MM.1S (cell line): ENCODE results near the gene SYT2.

ENCODE experiments used
- DNase-seq: peaks from one replicate; pipeline ENCODE4 v3.0.0-alpha.2; 2015
- H2AFZ ChIP-seq: fragments of 300-600 bp; sonication (generic); 2 replicates; pipeline ENCODE4 v1.6.0; 2016; ENCODE audit warnings: antibody characterized with exemption, low read length
- H3F3A ChIP-seq: fragments of 300-600 bp; sonication (generic); 2 replicates; pipeline ENCODE4 v1.6.1; 2016; ENCODE audit warnings: mild to moderate bottlenecking, antibody characterized with exemption, low read length, moderate library complexity, mixed read lengths; ENCODE audit not compliant: insufficient read depth
- H3K27ac ChIP-seq: fragments of 300-600 bp; sonication (generic); 2 replicates; pipeline ENCODE4 v1.5.1; 2016; ENCODE audit warnings: mild to moderate bottlenecking, low read length
- H3K27me3 ChIP-seq: fragments of 300-600 bp; sonication (generic); replicated peaks from 2 replicates; pipeline ENCODE4 v1.6.0; 2016; ENCODE audit warnings: low read length; ENCODE audit not compliant: insufficient read depth
- H3K36me3 ChIP-seq: fragments of 300-600 bp; sonication (generic); replicated peaks from 2 replicates; pipeline ENCODE4 v1.6.1; 2016; ENCODE audit warnings: mild to moderate bottlenecking, low read length, mixed read lengths; ENCODE audit not compliant: insufficient read depth
- H3K4me1 ChIP-seq: fragments of 300-600 bp; sonication (generic); 2 replicates; pipeline ENCODE4 v1.6.1; 2016; ENCODE audit warnings: low read length, mixed read lengths
- H3K4me2 ChIP-seq: fragments of 300-600 bp; sonication (generic); 2 replicates; pipeline ENCODE4 v1.6.0; 2016; ENCODE audit warnings: low read depth, low read length
- H3K4me3 ChIP-seq: fragments of 300-600 bp; sonication (generic); 2 replicates; pipeline ENCODE4 v1.5.1; 2016; ENCODE audit warnings: low read length, mixed read lengths
- H3K79me2 ChIP-seq: fragments of 300-600 bp; sonication (generic); 2 replicates; pipeline ENCODE4 v1.6.1; 2016; ENCODE audit warnings: mixed run types, low read length, mixed read lengths
- H3K9ac ChIP-seq: fragments of 300-600 bp; sonication (generic); 2 replicates; pipeline ENCODE4 v1.6.1; 2016; ENCODE audit warnings: low read length, mixed read lengths
- H3K9me2 ChIP-seq: fragments of 300-600 bp; sonication (generic); replicated peaks from 2 replicates; pipeline ENCODE4 v1.6.1; 2016; ENCODE audit warnings: mild to moderate bottlenecking, low read length, mixed read lengths; ENCODE audit not compliant: insufficient read depth
- H3K9me3 ChIP-seq: fragments of 300-600 bp; sonication (generic); replicated peaks from 2 replicates; pipeline ENCODE4 v1.6.1; 2016; ENCODE audit warnings: mild to moderate bottlenecking, low read length, mixed read lengths; ENCODE audit not compliant: insufficient read depth
- H4K20me1 ChIP-seq: fragments of 300-600 bp; sonication (generic); 2 replicates; pipeline ENCODE4 v1.6.1; 2016; ENCODE audit warnings: mild to moderate bottlenecking, low read length, moderate library complexity, mixed read lengths; ENCODE audit not compliant: insufficient read depth
- CTCF ChIP-seq: fragments of 300-600 bp; sonication (generic); IDR thresholded peaks from 2 replicates; pipeline ENCODE4 v1.5.1; 2016; ENCODE audit warnings: antibody characterized with exemption, low read length, mixed read lengths
- EZH2 ChIP-seq: fragments of 300-600 bp; sonication (generic); optimal IDR thresholded peaks from 2 replicates; pipeline ENCODE3; 2017; ENCODE audit warnings: low read depth, mild to moderate bottlenecking, antibody characterized with exemption, low read length, mixed read lengths
- EZH2phosphoT487 ChIP-seq: fragments of 300-600 bp; sonication (generic); IDR thresholded peaks from 2 replicates; pipeline ENCODE4 v1.6.1; 2018; ENCODE audit warnings: antibody characterized with exemption, low read length

The SYT2 gene

GRCh38 chr1:202689493-202690342 is 20.5 kb downstream of the SYT2 start:
- H3F3A ChIP-seq: no peaks in the 10 kb centered on the region
- no peaks in the 10 kb centered on the region for H3K36me3 ChIP-seq
- no peak overlapping the region for H3K27ac ChIP-seq
- H3K27me3 ChIP-seq: peaks cover 74% of the 10 kb centered on the region
- no peaks in the 10 kb centered on the region for H4K20me1 ChIP-seq
- no peaks in the 10 kb centered on the region for H3K4me1 ChIP-seq
- H3K9me3 ChIP-seq: no peaks in the 10 kb centered on the region
- TF ChIP-seq CTCF (no peak), EZH2 (no peak), EZH2phosphoT487 (no peak)
- no peaks in the 10 kb centered on the region for H3K9me2 ChIP-seq
- no peak for DNase-seq
- H3K9ac ChIP-seq: no peak overlapping the region
- H3K4me3 ChIP-seq: no peak overlapping the region
- no peak overlapping the region for H2AFZ ChIP-seq
- no peaks in the 10 kb centered on the region for H3K79me2 ChIP-seq
- no peak overlapping the region for H3K4me2 ChIP-seq

GRCh38 chr1:202689082-202689481 is 21.2 kb downstream of the SYT2 start:
- peaks cover 74% of the 10 kb centered on the region for H3K27me3 ChIP-seq
- no peaks in the 10 kb centered on the region for H4K20me1 ChIP-seq
- no peak overlapping the region for H3K9ac ChIP-seq
- no peak overlapping the region for H3K4me3 ChIP-seq
- H3K9me2 ChIP-seq: no peaks in the 10 kb centered on the region
- TF ChIP-seq EZH2phosphoT487: no peak
- no peak for TF ChIP-seq CTCF
- no peak for TF ChIP-seq EZH2
- H3K9me3 ChIP-seq: no peaks in the 10 kb centered on the region
- no peak for DNase-seq
- H3K27ac ChIP-seq: no peak overlapping the region
- H3K36me3 ChIP-seq: no peaks in the 10 kb centered on the region
- no peak overlapping the region for H2AFZ ChIP-seq
- no peaks in the 10 kb centered on the region for H3K79me2 ChIP-seq
- no peak overlapping the region for H3K4me2 ChIP-seq
- H3K4me1 ChIP-seq: no peaks in the 10 kb centered on the region
- H3F3A ChIP-seq: no peaks in the 10 kb centered on the region

GRCh38 chr1:202688401-202688800 is 21.9 kb downstream of the SYT2 start:
- no peak for TF ChIP-seq EZH2
- TF ChIP-seq EZH2phosphoT487: no peak
- no peak for TF ChIP-seq CTCF
- H3K36me3 ChIP-seq: no peaks in the 10 kb centered on the region

More at GRCh38 chr1:202688401-202688800, 21.9 kb downstream of the SYT2 start:
- H3K4me2 ChIP-seq: no peak overlapping the region
- no peaks in the 10 kb centered on the region for H3K9me3 ChIP-seq
- no peaks in the 10 kb centered on the region for H3F3A ChIP-seq
- H3K79me2 ChIP-seq: no peaks in the 10 kb centered on the region
- no peak for DNase-seq
- no peaks in the 10 kb centered on the region for H3K9me2 ChIP-seq
- H3K4me1 ChIP-seq: no peaks in the 10 kb centered on the region
- H3K4me3 ChIP-seq: no peak overlapping the region
- H2AFZ ChIP-seq: no peak overlapping the region
- H3K27me3 ChIP-seq: peaks cover 74% of the 10 kb centered on the region
- H4K20me1 ChIP-seq: no peaks in the 10 kb centered on the region
- no peak overlapping the region for H3K27ac ChIP-seq
- no peak overlapping the region for H3K9ac ChIP-seq
